NCI-H2029 treated with DMSO at 0.1 percent for 48 hours (cell line): ENCODE results near the gene FBXL4.

Experiments used
- DNase-seq: peaks from one replicate; lab custom pipeline; 2025; lab: John Stamatoyannopoulos, UW

The FBXL4 gene

DNA sequence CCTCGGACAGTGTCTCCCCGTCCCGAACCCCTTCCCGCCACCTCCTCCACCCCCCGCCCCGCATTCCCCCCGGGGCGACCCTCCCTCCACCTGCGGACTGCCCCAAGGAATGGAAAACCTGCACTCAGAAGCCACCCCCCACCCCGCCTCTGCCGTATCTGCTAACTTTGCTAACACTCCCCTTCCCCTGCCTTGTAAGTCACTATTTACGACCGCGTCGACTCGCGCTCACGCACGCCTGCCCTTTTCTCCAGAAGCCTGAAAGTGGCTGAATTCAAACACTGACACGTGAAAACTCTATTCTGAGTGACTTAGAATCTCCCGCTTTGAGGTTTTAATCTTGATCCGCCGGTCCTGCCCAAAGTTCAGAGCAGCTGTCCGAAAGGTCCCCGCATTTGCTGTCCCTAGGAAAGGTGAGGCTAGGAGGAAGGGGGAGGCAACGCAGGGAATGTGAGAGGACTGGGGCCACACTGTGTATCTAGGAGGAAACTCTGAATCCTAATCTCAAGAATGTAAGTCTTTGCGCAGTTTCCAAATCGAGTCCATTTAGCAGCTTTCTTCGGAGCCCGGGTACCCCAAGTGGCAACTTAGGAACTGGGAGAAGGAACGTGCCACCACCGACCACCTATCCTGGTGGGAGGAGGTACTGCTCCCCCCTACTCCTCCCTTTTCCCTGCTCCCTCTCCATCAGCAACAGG, 122.7 kb downstream of the FBXL4 start:
- DNase-seq = no peak

- no peak for DNase-seq
Measured at GRCh38 chr6:98824162-98824901, 123.4 kb downstream of the FBXL4 start.

DNA sequence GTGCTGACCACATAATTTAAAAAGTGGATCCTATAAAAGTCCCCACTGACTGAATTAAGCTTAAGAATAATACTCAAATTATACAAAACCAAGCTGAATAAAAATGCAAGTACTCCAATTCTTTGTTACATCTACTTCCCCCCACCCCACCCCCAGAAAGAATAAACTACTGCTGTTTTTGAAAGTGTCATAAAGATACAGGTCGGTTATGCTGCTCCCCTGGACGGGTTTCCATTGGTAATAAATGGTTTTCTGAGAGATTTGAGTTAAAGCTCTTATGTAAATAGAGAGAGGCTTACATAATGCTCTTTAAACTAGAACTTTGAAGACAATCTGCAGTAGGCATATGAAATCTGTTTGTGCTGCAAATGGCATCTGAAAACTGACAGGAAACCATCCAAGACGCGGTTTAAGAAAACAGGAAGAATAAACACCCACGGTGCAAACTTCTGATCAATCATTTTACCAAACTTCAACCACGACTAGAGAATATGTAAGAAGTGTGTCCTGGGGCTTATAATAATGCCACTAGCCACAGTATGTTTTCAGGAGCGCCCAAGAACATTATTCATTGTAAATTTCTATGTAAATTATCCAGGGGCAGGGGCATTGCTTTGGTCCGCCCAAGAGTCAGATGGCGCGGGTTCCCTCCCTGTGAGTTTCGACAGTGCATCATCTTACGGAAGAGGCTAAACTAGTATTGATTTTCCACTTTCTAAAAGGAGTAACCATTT, 124.2 kb downstream of the FBXL4 start:
- DNase-seq = no peak

DNA sequence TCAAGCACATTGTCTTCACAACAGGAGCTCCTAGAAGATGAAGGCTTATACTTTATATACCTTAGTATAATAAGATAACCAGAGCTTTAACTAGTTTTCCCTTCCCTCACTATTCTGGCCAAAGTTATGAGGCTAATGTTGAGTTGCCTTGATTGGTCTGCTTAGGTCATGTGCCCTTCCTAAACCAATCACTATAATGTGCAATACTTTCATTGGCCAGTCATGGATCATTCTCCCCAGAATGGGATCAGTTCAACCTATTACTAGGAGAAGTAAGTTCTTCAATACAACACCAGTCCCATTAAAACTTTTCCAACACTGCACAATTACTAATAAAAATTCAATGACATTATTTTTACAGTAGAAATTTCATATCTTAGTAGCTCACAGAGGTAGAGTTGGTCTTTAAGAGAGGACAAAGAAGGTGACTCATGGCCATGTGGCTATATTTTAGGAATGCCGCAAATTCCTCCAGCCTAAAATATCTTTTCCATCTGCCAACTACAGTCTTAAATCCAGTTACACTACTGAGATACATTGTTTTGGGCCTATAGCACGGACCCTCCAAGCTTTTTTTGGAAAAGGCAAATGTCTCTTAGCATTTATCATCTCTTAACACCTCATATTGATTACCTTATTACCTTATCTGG, 125.9 kb downstream of the FBXL4 start:
- DNase-seq = no peak
